Midbrain (tissue), 1 donor: ENCODE results near the gene NHLRC4.

Source experiments
- DNase-seq: peaks from one replicate; lab custom pipeline; 2025; lab: John Stamatoyannopoulos, UW

Gene NHLRC4

DNA sequence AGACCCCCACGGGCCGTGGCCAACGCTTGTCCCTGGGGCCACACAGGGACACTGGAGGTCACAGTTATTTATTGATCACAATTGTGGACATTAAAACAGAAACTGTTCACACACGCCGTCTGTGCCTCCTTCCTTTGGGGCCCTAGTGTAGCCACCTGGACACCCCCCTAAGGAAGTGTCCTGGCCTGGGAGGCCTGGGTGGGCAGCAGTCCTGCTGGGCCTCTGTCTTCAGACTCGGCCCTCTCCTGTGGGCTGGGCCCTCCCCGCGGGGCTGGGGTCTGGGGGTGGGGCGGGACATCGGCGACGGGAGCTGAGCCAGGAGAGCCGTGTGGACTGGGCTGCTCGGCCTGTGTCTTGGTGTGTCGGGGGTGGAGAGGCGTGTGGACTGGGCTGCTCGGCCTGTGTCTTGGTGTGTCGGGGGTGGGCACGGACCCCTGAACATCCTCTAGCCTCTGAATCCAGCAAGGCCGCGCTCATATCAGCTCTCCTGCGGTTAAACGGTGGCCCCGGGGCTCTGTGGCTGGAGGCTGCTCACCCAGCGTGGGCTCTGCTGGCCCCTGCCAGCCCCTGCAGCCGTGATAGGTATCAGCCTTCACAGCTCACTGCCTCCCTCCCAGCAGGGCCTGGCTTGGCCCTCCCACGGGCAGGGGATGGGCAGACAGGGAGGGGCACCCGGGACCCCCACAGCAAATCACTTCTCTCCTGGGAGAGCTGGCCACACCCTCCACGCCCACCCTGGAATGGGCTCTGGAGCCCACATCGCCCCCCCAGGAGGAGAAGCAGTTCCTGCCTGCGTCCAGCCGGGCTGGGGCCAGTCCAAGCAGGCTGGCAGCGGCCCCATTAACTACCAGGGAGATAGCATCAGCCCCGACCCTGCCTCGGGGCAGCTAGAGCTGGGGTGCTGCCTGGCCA is 1.1 kb upstream of the NHLRC4 start:
- no peak for DNase-seq

GRCh38 chr16:567373-568256 is 810 bp downstream of the NHLRC4 start:
- no peak for DNase-seq

GRCh38 chr16:568401-569258 is 1.8 kb downstream of the NHLRC4 start:
- no peak for DNase-seq

DNA sequence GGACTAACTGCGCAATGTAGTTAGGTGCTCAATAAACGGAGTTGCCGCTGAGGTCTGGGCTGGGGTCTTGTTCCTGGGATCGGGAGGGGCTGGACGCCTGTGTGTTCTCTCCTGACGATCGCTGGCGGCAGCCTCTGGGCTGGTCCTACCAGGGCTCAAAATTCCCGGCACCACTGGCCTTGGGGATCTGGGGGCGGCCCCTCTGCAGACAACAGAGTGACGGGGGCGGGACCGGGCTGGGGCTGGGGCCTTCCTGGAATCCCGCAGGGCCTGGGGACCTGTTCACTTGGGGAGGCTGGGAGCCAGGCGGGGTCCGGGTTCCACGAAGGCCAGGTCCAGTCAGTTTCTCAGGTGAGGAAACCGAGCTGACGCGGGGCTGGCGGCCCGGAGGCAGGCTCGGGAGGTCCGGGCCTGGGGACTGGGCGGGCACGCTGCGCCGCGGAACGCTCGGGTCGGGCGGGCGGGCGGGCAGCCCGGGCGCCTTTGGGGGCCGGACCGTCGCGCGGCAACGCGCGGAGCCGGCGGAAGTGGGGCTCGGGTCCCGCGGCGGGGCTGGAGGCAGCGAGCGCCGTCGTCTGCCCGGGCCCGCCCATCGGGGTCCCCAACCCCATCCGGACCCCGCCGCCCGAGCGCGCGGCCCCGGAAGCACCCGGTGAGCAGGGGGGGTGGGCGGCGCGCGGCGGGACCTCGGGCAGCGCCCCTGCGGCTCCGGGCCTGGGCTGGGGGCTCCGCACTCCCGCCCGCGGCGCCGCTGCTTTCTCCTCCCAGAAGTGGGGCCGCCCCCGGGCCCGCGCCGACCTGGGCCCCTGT is 2.8 kb downstream of the NHLRC4 start, which contains the start of gene PIGQ:
TSS of gene PIGQ (plus strand) at position 524 of the 810 bp plus-strand sequence. CDS start 4,107 bp downstream, outside the sequence.
- peak; percentile 38 for DNase-seq

DNA sequence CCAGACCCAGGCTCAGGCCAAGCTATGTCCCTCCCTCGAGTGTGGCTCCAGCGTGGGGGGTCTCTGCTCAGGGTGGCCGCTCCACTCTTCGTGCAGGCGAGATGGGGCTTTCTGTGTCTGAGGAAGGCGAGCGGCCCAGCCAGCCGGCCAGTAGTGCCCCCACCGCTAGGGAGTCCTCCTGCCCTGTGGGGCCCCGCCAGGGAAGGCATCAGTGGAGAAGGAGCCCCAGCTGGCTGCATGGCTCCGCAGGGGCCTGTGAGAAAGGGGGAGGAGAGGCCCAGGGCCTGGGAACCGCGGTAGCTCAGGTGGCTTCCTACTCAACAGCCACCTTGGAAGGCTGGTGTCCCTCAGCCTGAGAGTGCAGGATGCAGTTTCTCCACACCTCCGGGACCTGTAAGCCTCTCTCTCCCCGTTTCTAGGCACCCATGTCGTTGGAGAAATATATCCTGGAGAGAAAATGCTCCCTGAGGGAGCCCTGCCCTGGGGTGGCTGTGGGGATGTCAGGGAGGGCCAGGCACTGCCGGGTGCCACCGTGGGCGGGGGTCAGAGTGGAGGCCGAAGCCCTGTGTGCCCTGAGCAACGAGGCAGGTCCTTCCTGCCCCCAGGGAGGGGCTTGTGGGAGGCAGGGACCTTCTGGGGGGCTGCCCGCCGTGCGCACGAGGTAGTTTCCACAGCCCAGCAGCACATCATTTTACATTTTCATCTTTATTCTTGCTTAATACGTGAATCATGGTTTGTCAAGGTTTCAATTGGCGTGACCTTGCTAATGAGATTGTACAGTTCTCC is 6.3 kb downstream of the NHLRC4 start:
- no peak for DNase-seq

- no peak for DNase-seq
These were observed 7.4 kb downstream of the NHLRC4 start for GRCh38 chr16:574021-574760.

DNA sequence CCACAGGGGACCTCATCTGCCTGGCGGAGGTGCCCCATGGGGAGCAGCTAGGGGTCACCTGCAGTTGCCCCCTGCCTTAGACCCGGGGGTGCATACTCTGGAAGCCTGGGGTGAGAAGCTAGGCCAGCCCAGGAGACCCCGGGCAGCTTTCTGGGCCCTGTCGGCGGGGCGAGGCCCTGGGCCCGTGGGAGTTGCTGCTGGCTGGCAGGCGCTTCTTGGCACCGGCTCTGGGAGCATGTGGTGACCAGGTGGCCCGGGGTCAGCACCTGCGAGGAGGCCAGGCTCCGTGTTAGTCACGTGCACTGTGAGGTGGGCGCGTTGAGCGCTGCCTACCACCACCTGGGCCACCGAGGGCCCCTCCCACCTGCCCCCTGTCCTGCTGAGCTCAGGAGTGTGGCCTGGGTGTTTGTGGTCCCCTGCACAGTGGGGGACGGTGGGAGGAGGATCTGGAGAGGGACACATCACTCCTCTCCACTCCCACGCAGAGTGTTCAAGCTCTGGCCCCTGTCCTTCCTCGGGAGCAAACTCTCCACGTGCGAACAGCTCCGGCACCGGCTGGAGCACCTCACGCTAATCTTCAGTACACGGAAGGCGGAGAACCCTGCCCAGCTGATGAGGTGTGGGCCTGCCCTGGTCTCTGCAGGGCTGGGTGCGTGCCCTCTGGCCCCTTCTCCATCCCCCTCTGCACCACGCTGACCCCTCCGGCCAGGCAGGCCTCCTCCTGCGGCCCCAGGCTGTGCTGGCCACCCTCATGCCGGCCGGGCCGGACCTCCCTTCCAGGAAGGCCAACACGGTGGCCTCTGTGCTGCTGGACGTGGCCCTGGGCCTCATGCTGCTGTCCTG is 8.8 kb downstream of the NHLRC4 start:
- DNase-seq, result no peak

GRCh38 chr16:576197-576822 is 9.5 kb downstream of the NHLRC4 start:
- no peak for DNase-seq

DNA sequence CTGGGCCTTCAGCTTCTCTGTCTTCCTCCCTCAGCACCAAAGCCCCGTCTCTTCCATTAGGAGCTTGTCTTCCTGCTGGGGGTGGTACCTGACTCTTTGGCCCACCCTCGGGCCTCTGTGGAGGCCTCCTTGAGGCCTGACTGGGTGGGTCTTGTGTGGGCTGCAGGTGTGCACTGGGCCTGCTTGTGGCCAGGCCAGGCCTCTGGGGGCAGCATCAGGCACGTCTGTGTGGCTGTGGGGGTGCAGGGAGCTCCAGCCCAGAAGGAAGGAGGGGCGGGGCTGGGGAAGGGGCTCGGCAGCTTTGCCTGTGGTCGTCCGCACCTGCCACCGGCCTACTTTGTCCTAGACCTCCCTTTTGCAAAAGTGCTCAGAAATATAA is 10.0 kb downstream of the NHLRC4 start:
- DNase-seq, result no peak

- no peak for DNase-seq
These were observed 11.0 kb downstream of the NHLRC4 start for GRCh38 chr16:577796-578195.

GRCh38 chr16:578232-578869 is 11.5 kb downstream of the NHLRC4 start:
- no peak for DNase-seq

- DNase-seq, result peak; percentile 8
These were observed 12.1 kb downstream of the NHLRC4 start for GRCh38 chr16:578870-579405.

DNA sequence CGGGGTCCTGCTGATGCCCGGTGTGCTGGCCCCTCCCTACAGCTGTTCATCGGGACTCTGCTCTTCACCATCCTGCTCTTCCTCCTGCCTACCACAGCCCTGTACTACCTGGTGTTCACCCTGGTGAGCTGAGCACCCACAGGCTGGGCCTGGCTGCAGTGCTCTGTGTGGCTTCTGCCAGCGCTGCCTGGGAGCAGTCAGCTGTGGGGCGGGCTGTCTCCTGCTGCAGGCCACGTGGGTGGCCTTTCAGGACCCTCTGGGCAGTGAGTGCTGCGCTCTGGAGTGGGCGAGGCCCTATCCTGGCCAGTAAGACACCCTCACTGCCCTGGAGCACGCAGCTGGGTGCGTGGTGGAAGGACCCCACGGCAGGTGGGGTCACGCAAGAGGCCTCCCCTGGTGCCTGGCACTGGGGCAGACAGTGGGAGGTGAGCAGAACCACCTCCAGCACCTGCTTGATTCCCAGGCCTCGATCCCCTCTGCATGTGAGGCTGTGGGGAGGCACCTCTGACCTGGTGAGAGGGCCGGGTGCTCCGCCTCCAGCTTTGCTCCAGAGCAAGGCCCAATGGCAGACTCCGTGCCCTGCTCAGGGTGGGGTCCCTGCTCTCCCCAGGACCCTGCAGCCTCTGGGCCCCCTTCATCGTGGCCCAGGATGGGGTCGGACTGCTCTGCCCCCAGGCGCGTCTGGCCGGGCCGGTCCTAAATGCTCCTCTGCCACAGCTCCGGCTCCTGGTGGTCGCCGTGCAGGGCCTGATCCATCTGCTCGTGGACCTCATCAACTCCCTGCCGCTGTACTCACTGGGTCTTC is 13.5 kb downstream of the NHLRC4 start:
- no peak for DNase-seq

- no peak for DNase-seq
These were observed 14.2 kb downstream of the NHLRC4 start for GRCh38 chr16:580946-581498.

DNA sequence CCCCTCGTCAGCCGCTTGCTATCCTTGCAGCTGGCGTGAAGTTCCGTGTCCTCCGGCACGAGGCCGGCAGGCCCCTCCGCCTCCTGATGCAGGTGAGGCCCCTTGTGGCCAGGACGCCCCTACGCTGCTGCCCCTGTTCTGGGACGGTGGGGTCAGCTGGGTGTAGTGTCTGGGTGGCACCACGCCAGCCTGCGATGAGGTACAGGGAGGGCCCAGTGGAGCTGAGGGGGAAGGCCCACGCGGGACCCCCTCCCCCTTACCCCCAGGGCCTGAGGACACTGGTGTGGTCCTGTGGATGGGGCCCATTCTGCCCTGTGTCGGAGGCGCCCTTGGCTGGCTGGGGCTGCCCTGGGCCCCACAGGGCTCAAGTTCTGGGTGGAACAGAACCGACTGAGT is 15.4 kb downstream of the NHLRC4 start:
- DNase-seq, result no peak
